Anterior cingulate cortex (tissue), 58 donors: Measurements from ENCODE around the gene NUB1.

Source experiments
- DNase-seq, 58 donors: peaks; one replicate each; lab custom pipeline; 2025; lab: John Stamatoyannopoulos, UW

Gene NUB1

GRCh38 chr7:151341357-151342101 is at the start of gene NUB1:
Gene NUB1, plus strand, starts transcription at chr7:151341812. Its CDS starts 3,538 bp downstream, at chr7:151345350.
- DNase-seq, result peak; percentile 22 to 93 (median 86)

- DNase-seq, result no peak
These were observed 48.8 kb upstream of the NUB1 start for GRCh38 chr7:151292850-151293249.

GRCh38 chr7:151296202-151296992 is 45.2 kb upstream of the NUB1 start:
- DNase-seq, result no peak

GRCh38 chr7:151298765-151299164 is 42.8 kb upstream of the NUB1 start:
- DNase-seq, result no peak

- no peak for DNase-seq
These were observed 42.1 kb upstream of the NUB1 start for GRCh38 chr7:151299530-151299929.

- no peak for DNase-seq
These were observed 41.5 kb upstream of the NUB1 start for GRCh38 chr7:151299940-151300645.

GRCh38 chr7:151301471-151302462 is 39.8 kb upstream of the NUB1 start:
- no peak for DNase-seq

- DNase-seq, result peak in 1 of 58 donors; percentile 7
These were observed 37.4 kb upstream of the NUB1 start for GRCh38 chr7:151304251-151304650.

GRCh38 chr7:151304856-151305255 is 36.8 kb upstream of the NUB1 start:
- DNase-seq, result no peak

- DNase-seq, result no peak
These were observed 35.2 kb upstream of the NUB1 start for GRCh38 chr7:151306374-151306773.

- no peak for DNase-seq
These were observed 34.8 kb upstream of the NUB1 start for GRCh38 chr7:151306860-151307259.

- no peak for DNase-seq
These were observed 34.1 kb upstream of the NUB1 start for GRCh38 chr7:151307536-151307935.

GRCh38 chr7:151308256-151308655 is 33.4 kb upstream of the NUB1 start:
- no peak for DNase-seq

- DNase-seq, result no peak
These were observed 32.8 kb upstream of the NUB1 start for GRCh38 chr7:151308791-151309190.

GRCh38 chr7:151309311-151309710 is 32.3 kb upstream of the NUB1 start:
- DNase-seq, result no peak

GRCh38 chr7:151310578-151310977 is 31.0 kb upstream of the NUB1 start:
- DNase-seq, result no peak

GRCh38 chr7:151311294-151311864 is 30.2 kb upstream of the NUB1 start:
- no peak for DNase-seq

GRCh38 chr7:151312356-151312755 is 29.3 kb upstream of the NUB1 start:
- DNase-seq, result no peak
